HAP-1 (cell line): ENCODE results near the gene B4GALT5.
A peak's percentile ranks its signal among the peaks of the same experiment; 100 is the strongest.
"Not testable (repeated sequence)": the region's sequence is repeated elsewhere in the genome, so short reads cannot be mapped to it uniquely, and the experiment has no call there.

Experiments used
- DNase-seq, 2 experiments: peaks; one replicate each; pipeline ENCODE4 v3.0.0-alpha.2; 2016 to 2020; ENCODE audit warnings: low spot score in 2 of 2
- H3K27me3 ChIP-seq: fragments of 250-450 bp; sonication (Bioruptor Pico); 2 replicates; pipeline ENCODE4 v1.5.1; 2020; ENCODE audit warnings: low read depth, mild to moderate bottlenecking, moderate library complexity
- H3K36me3 ChIP-seq: fragments of 250-450 bp; sonication (Bioruptor Pico); replicated peaks from 2 replicates; pipeline ENCODE4 v1.5.1; 2020; ENCODE audit warnings: mild to moderate bottlenecking
- H3K4me1 ChIP-seq: fragments of 250-450 bp; sonication (Bioruptor Pico); 2 replicates; pipeline ENCODE4 v1.5.1; 2020; ENCODE audit warnings: mild to moderate bottlenecking
- H3K4me3 ChIP-seq: fragments of 250-450 bp; sonication (Bioruptor Pico); 2 replicates; pipeline ENCODE4 v1.5.1; 2020; ENCODE audit warnings: mild to moderate bottlenecking, moderate library complexity
- H3K9me3 ChIP-seq: fragments of 250-450 bp; sonication (Bioruptor Pico); 2 replicates; pipeline ENCODE4 v1.5.1; 2020; ENCODE audit warnings: mild to moderate bottlenecking, moderate library complexity
- in situ Hi-C: fragments of 300-500 bp; cut with MboI; formaldehyde crosslinking; loops from 3 replicates; pipeline ENCODE4 v1.14.3; 2020; ENCODE audit warnings: low sequenced_read_pairs, inconsistent platforms, mixed read lengths

B4GALT5 gene

GRCh38 chr20:49624317-49624716 is 89.4 kb downstream of the B4GALT5 start:
- Histone ChIP-seq H3K36me3 (no peaks in the 10 kb centered on the region), H3K9me3 (0 out of 2 replicates have a peak, but pooled peaks cover 3% of the 10 kb centered on the region), H3K4me1 (no peaks in the 10 kb centered on the region), H3K27me3 (0 out of 2 replicates have a peak, but pooled peaks cover 3% of the 10 kb centered on the region), H3K4me3 (no peak overlapping the region)
- no peak for DNase-seq
- in situ Hi-C loops = loop anchor here (25.0 kb wide), 1 partner anchor 438 kb away; no protein-coding TSS in a partner anchor

GRCh38 chr20:49622243-49622642 is 91.4 kb downstream of the B4GALT5 start:
- Histone ChIP-seq H3K27me3 (0 out of 2 replicates have a peak, but pooled peaks cover 3% of the 10 kb centered on the region), H3K36me3 (no peaks in the 10 kb centered on the region), H3K9me3 (no peaks in the 10 kb centered on the region), H3K4me1 (no peaks in the 10 kb centered on the region), H3K4me3 (no peak overlapping the region)
- no peak for DNase-seq
- in situ Hi-C loops = loop anchor here (25.0 kb wide), 1 partner anchor 440 kb away; no protein-coding TSS in a partner anchor

GRCh38 chr20:49620364-49621240 is 93.1 kb downstream of the B4GALT5 start:
- no peaks in the 10 kb centered on the region for H3K4me1 ChIP-seq

GRCh38 chr20:49619113-49620048 is 94.3 kb downstream of the B4GALT5 start:
- DNase-seq = no peak
- in situ Hi-C loops = loop anchor here (25.0 kb wide), 1 partner anchor 443 kb away; no protein-coding TSS in a partner anchor
- Histone ChIP-seq H3K9me3 (no peaks in the 10 kb centered on the region), H3K4me1 (no peaks in the 10 kb centered on the region), H3K27me3 (0 out of 2 replicates have a peak, but pooled peaks cover 3% of the 10 kb centered on the region), H3K4me3 (no peak overlapping the region), H3K36me3 (no peaks in the 10 kb centered on the region)

More at GRCh38 chr20:49620364-49621240, 93.1 kb downstream of the B4GALT5 start:
- H3K36me3 ChIP-seq = no peaks in the 10 kb centered on the region
- H3K27me3 ChIP-seq = 0 out of 2 replicates have a peak, but pooled peaks cover 3% of the 10 kb centered on the region
- no peak overlapping the region for H3K4me3 ChIP-seq
- in situ Hi-C loops = loop anchor here (25.0 kb wide), 1 partner anchor 442 kb away; no protein-coding TSS in a partner anchor
- H3K9me3 ChIP-seq = no peaks in the 10 kb centered on the region
- no peak for DNase-seq

GRCh38 chr20:49618289-49618688 is 95.4 kb downstream of the B4GALT5 start:
- Histone ChIP-seq H3K9me3 (no peaks in the 10 kb centered on the region), H3K4me3 (no peak overlapping the region), H3K27me3 (0 out of 2 replicates have a peak, but pooled peaks cover 3% of the 10 kb centered on the region), H3K4me1 (no peaks in the 10 kb centered on the region), H3K36me3 (no peaks in the 10 kb centered on the region)
- in situ Hi-C loops = loop anchor here (25.0 kb wide), 1 partner anchor 444 kb away; no protein-coding TSS in a partner anchor
- DNase-seq = no peak

- H3K4me1 ChIP-seq, H3K27me3 ChIP-seq, H3K36me3 ChIP-seq, H3K9me3 ChIP-seq, H3K4me3 ChIP-seq: not testable (repeated sequence)
- in situ Hi-C loops = loop anchor here (25.0 kb wide), 1 partner anchor 445 kb away; no protein-coding TSS in a partner anchor
- peak in 1 of 2 experiments; percentile 62 for DNase-seq
Observed at GRCh38 chr20:49617394-49617793, 96.3 kb downstream of the B4GALT5 start.

GRCh38 chr20:49616154-49617007 is 97.3 kb downstream of the B4GALT5 start:
- Histone ChIP-seq H3K9me3 (no peaks in the 10 kb centered on the region), H3K36me3 (no peaks in the 10 kb centered on the region), H3K4me3 (no peak overlapping the region), H3K4me1 (no peaks in the 10 kb centered on the region), H3K27me3 (0 out of 2 replicates have a peak, but pooled peaks cover 3% of the 10 kb centered on the region)
- DNase-seq = no peak
- in situ Hi-C loops = loop anchor here (25.0 kb wide), 1 partner anchor 446 kb away; no protein-coding TSS in a partner anchor

GRCh38 chr20:49615401-49616153 is 98.1 kb downstream of the B4GALT5 start:
- Histone ChIP-seq H3K36me3 (no peaks in the 10 kb centered on the region), H3K27me3 (0 out of 2 replicates have a peak, but pooled peaks cover 3% of the 10 kb centered on the region), H3K4me3 (no peak overlapping the region), H3K4me1 (peaks cover 4% of the 10 kb centered on the region), H3K9me3 (no peaks in the 10 kb centered on the region)
- no peak for DNase-seq
- in situ Hi-C loops = loop anchor here (25.0 kb wide), 1 partner anchor 447 kb away; no protein-coding TSS in a partner anchor

- not testable (repeated sequence) for H3K36me3 ChIP-seq
Observed at GRCh38 chr20:49615051-49615400, 98.7 kb downstream of the B4GALT5 start.

GRCh38 chr20:49614338-49615050 is 99.2 kb downstream of the B4GALT5 start:
- DNase-seq = no peak
- peaks cover 5% of the 10 kb centered on the region for H3K4me1 ChIP-seq
- no peaks in the 10 kb centered on the region for H3K36me3 ChIP-seq
- H3K4me3 ChIP-seq = no peak overlapping the region
- H3K27me3 ChIP-seq = no peaks in the 10 kb centered on the region
- in situ Hi-C loops = loop anchor here (25.0 kb wide), 1 partner anchor 448 kb away; no protein-coding TSS in a partner anchor
- no peaks in the 10 kb centered on the region for H3K9me3 ChIP-seq

More at GRCh38 chr20:49615051-49615400, 98.7 kb downstream of the B4GALT5 start:
- not testable (repeated sequence) for H3K4me3 ChIP-seq, H3K27me3 ChIP-seq, H3K9me3 ChIP-seq, DNase-seq, H3K4me1 ChIP-seq
- in situ Hi-C loops = loop anchor here (25.0 kb wide), 1 partner anchor 447 kb away; no protein-coding TSS in a partner anchor

- in situ Hi-C loops = loop anchor here (25.0 kb wide), 1 partner anchor 450 kb away; no protein-coding TSS in a partner anchor
- no peak overlapping the region for H3K4me3 ChIP-seq
- DNase-seq = no peak
- H3K36me3 ChIP-seq = no peaks in the 10 kb centered on the region
- H3K4me1 ChIP-seq = peaks cover 5% of the 10 kb centered on the region
- H3K27me3 ChIP-seq = no peaks in the 10 kb centered on the region
- no peaks in the 10 kb centered on the region for H3K9me3 ChIP-seq
Observed at GRCh38 chr20:49612127-49612738, 101.4 kb downstream of the B4GALT5 start.
